H9 (cell line): ENCODE data around the gene TJP3. TPM values are rescaled to one million over a fixed set of nuclear protein-coding genes. Genes with fewer than 3 reads are reported as not detected.

ENCODE experiments used
- DNase-seq: peaks from one replicate; pipeline ENCODE4 v3.0.0-alpha.2; 2017
- H2AFZ ChIP-seq: one replicate; pipeline ENCODE4 v1.6.1; 2013; ENCODE audit warnings: mild to moderate bottlenecking, low read length, control low read depth, moderate library complexity
- H2AK5ac ChIP-seq: 2 replicates; pipeline ENCODE4 v1.6.1; 2013; ENCODE audit warnings: low read length, control low read depth, mixed read lengths; ENCODE audit not compliant: insufficient read length
- H2BK120ac ChIP-seq: one replicate; pipeline ENCODE4 v1.6.1; 2013; ENCODE audit warnings: low read depth, mild to moderate bottlenecking, low read length, control low read depth, inconsistent platforms; ENCODE audit not compliant: poor library complexity, severe bottlenecking
- H2BK12ac ChIP-seq: 2 replicates; pipeline ENCODE4 v1.6.1; 2013; ENCODE audit warnings: low read length, control low read depth, mixed read lengths, low read depth; ENCODE audit not compliant: insufficient read length
- H2BK15ac ChIP-seq: 2 replicates; pipeline ENCODE4 v1.6.1; 2013; ENCODE audit warnings: low read depth, low read length, control low read depth
- H2BK20ac ChIP-seq: one replicate; pipeline ENCODE4 v1.6.1; 2013; ENCODE audit warnings: low read depth, mild to moderate bottlenecking, low read length, control low read depth, inconsistent platforms; ENCODE audit not compliant: poor library complexity, severe bottlenecking
- H2BK5ac ChIP-seq: 2 replicates; pipeline ENCODE4 v1.6.1; 2013; ENCODE audit warnings: low read length, control low read depth, mixed read lengths; ENCODE audit not compliant: insufficient read length
- H3K14ac ChIP-seq: 2 replicates; pipeline ENCODE4 v1.6.1; 2013; ENCODE audit warnings: low read length, control low read depth; ENCODE audit not compliant: insufficient read depth
- H3K18ac ChIP-seq: 2 replicates; pipeline ENCODE4 v1.6.1; 2013; ENCODE audit warnings: low read depth, mild to moderate bottlenecking, mixed read lengths, low read length, control low read depth; ENCODE audit not compliant: insufficient read length
- H3K23ac ChIP-seq: 2 replicates; pipeline ENCODE4 v1.6.1; 2013; ENCODE audit warnings: low read length, control low read depth, mixed read lengths, low read depth; ENCODE audit not compliant: insufficient read length
- H3K23me2 ChIP-seq: 2 replicates; pipeline ENCODE4 v1.6.1; 2013; ENCODE audit warnings: low read depth, mild to moderate bottlenecking, mixed read lengths, low read length, control low read depth; ENCODE audit not compliant: insufficient read length, poor library complexity, severe bottlenecking
- H3K27ac ChIP-seq: 2 replicates; pipeline ENCODE4 v1.5.1; 2013; ENCODE audit warnings: low read length, control low read depth, mixed read lengths, low read depth; ENCODE audit not compliant: insufficient read length
- H3K27me3 ChIP-seq: 2 replicates; pipeline ENCODE4 v1.6.1; 2013; ENCODE audit warnings: low read length, control low read depth, inconsistent platforms; ENCODE audit not compliant: insufficient read depth
- H3K4ac ChIP-seq: 2 replicates; pipeline ENCODE4 v1.6.1; 2013; ENCODE audit warnings: low read depth, mild to moderate bottlenecking, control low read depth, inconsistent platforms, low read length, moderate library complexity
- H3K4me1 ChIP-seq: 2 replicates; pipeline ENCODE4 v1.6.1; 2013; ENCODE audit warnings: low read length, control low read depth, inconsistent platforms; ENCODE audit not compliant: insufficient read depth
- H3K4me2 ChIP-seq: 2 replicates; pipeline ENCODE4 v1.6.1; 2013; ENCODE audit warnings: low read length, control low read depth, mixed read lengths; ENCODE audit not compliant: insufficient read length, insufficient read depth
- H3K56ac ChIP-seq: 2 replicates; pipeline ENCODE4 v1.6.1; 2013; ENCODE audit warnings: low read depth, mild to moderate bottlenecking, mixed read lengths, low read length, control low read depth; ENCODE audit not compliant: insufficient read length
- H3K79me1 ChIP-seq: 2 replicates; pipeline ENCODE4 v1.6.1; 2013; ENCODE audit warnings: low read depth, mild to moderate bottlenecking, moderate library complexity, low read length, control low read depth, inconsistent platforms; ENCODE audit not compliant: insufficient read depth, poor library complexity, severe bottlenecking
- H3K79me2 ChIP-seq: 2 replicates; pipeline ENCODE4 v1.6.1; 2013; ENCODE audit warnings: low read length, control low read depth, inconsistent platforms; ENCODE audit not compliant: insufficient read depth
- H3K9ac ChIP-seq: 2 replicates; pipeline ENCODE4 v1.6.1; 2013; ENCODE audit warnings: low read length, control low read depth, mixed read lengths; ENCODE audit not compliant: insufficient read length; ENCODE audit errors: extremely low read depth
- H3K9me3 ChIP-seq: one replicate; pipeline ENCODE4 v1.6.1; 2013; ENCODE audit warnings: low read depth, low read length, inconsistent platforms; ENCODE audit not compliant: control insufficient read depth
- H3T11ph ChIP-seq: one replicate; pipeline ENCODE4 v1.6.1; 2013; ENCODE audit warnings: mild to moderate bottlenecking, low read length, control low read depth, inconsistent platforms
- H4K20me1 ChIP-seq: one replicate; pipeline ENCODE4 v1.6.1; 2013; ENCODE audit not compliant: control insufficient read depth, insufficient read length, insufficient read depth
- H4K5ac ChIP-seq: 2 replicates; pipeline ENCODE4 v1.6.1; 2013; ENCODE audit warnings: low read depth, mild to moderate bottlenecking, mixed read lengths, low read length, control low read depth; ENCODE audit not compliant: insufficient read length
- H4K8ac ChIP-seq: replicated peaks from 2 replicates; pipeline ENCODE4 v1.6.1; 2013; ENCODE audit warnings: low read length, control low read depth, mixed read lengths, low read depth; ENCODE audit not compliant: insufficient read length
- H4K91ac ChIP-seq: 2 replicates; pipeline ENCODE4 v1.6.1; 2013; ENCODE audit warnings: low read depth, mild to moderate bottlenecking, moderate library complexity, mixed read lengths, low read length, control low read depth; ENCODE audit not compliant: insufficient read length
- H3K27ac Mint-ChIP-seq, 3 experiments: 2 replicates in 2 of 3; 3 replicates in 1 of 3; pipeline ENCODE4 v1.8.0; 2020 to 2021; ENCODE audit warnings: mixed read lengths in 3 of 3, mild to moderate bottlenecking in 1 of 3, moderate library complexity in 1 of 3
- H3K27me3 Mint-ChIP-seq: 2 replicates; pipeline ENCODE4 v1.8.0; 2021; ENCODE audit warnings: low read depth, mild to moderate bottlenecking, moderate library complexity, mixed read lengths
- H3K36me3 Mint-ChIP-seq, 3 experiments: 2 replicates in 2 of 3; 3 replicates in 1 of 3; pipeline ENCODE4 v1.8.0; 2020 to 2021; ENCODE audit warnings: low read depth in 3 of 3, mixed read lengths in 3 of 3; ENCODE audit not compliant: insufficient read depth in 1 of 3
- H3K4me1 Mint-ChIP-seq, 2 experiments: 2 replicates each; pipeline ENCODE4 v1.8.0; 2020; ENCODE audit warnings: mixed read lengths in 2 of 2
- H3K4me3 Mint-ChIP-seq, 2 experiments: 2 replicates in 1 of 2; 3 replicates in 1 of 2; pipeline ENCODE4 v1.8.0; 2020 to 2021; ENCODE audit warnings: mild to moderate bottlenecking in 2 of 2, mixed read lengths in 2 of 2, moderate library complexity in 1 of 2
- H3K9me3 Mint-ChIP-seq, 2 experiments: 2 replicates in 1 of 2; 3 replicates in 1 of 2; pipeline ENCODE4 v1.8.0; 2020; ENCODE audit warnings: mild to moderate bottlenecking in 2 of 2, mixed read lengths in 2 of 2, moderate library complexity in 1 of 2
- CTCF ChIP-seq: fragments of 200-600 bp; sonication (generic); conservative IDR thresholded peaks from 3 replicates; pipeline ENCODE4 v1.8.0; 2021; ENCODE audit warnings: antibody characterized with exemption, mild to moderate bottlenecking
- WGBS: extraction: QIAGEN DNeasy Blood & Tissue Kit; methylation state at CpG from one replicate; pipeline ENCODE4 v1.1.7; 2013; ENCODE audit warnings: missing lambda C conversion rate, low lambda C conversion rate, mixed read lengths; ENCODE audit not compliant: insufficient read length; ENCODE audit errors: extremely low coverage; 5-methylcytosine and 5-hydroxymethylcytosine counted together
- total RNA-seq: library from RNA; stranded (reverse); gene quantifications from 2 replicates; pipeline ENCODE4 v1.2.1, GENCODE V29; 2021

The TJP3 gene
- total RNA-seq, 1 experiment from 2014 or later: 27.3 TPM

- Histone ChIP-seq H3K9me3 (no peaks in the 10 kb centered on the region), H3K4me1 (no peaks in the 10 kb centered on the region; the same call in 1 of the 2 replicates), H3K79me2 (peaks cover 17% of the 10 kb centered on the region; the same call in 1 of the 2 replicates), H3K27ac (no peak overlapping the region), H2BK12ac (no peak overlapping the region), H2BK120ac (no peak overlapping the region), H4K8ac (no peak overlapping the region), H3K9ac (no peak overlapping the region), H3K56ac (no peak overlapping the region), H4K5ac (no peak overlapping the region), H2BK20ac (no peak overlapping the region), H3K79me1 (no peaks in the 10 kb centered on the region), H3K4ac (no peak overlapping the region), H3K18ac (no peak overlapping the region), H2AK5ac (no peak overlapping the region), H2AFZ (no peak overlapping the region), H3K23me2 (peaks cover 8% of the 10 kb centered on the region), H3T11ph (no peak overlapping the region), H3K23ac (no peak overlapping the region), H3K14ac (no peak overlapping the region), H3K4me2 (no peak overlapping the region), H2BK5ac (no peak overlapping the region), H2BK15ac (no peak overlapping the region), H4K20me1 (no peaks in the 10 kb centered on the region), H4K91ac (no peak overlapping the region), H3K27me3 (no peaks in the 10 kb centered on the region)
- peaks cover 3 to 13% (median 6%) of the 10 kb centered on the region in 3 experiments; a peak in 6 of 7 replicates for H3K36me3 Mint-ChIP-seq
- WGBS: no CpG with 5 or more reads among the region's 25 CpGs
- no peaks in the 10 kb centered on the region for H3K27me3 Mint-ChIP-seq
- DNase-seq: no peak
- H3K4me3 Mint-ChIP-seq: no peak overlapping the region
- no peak overlapping the region for H3K27ac Mint-ChIP-seq
- H3K9me3 Mint-ChIP-seq: no peaks in the 10 kb centered on the region
- peaks cover 0 to 10% of the 10 kb centered on the region in 2 experiments; a peak in 3 of 4 replicates for H3K4me1 Mint-ChIP-seq
- TF ChIP-seq CTCF: no peak
These were observed 13.0 kb upstream of the TJP3 start for GRCh38 chr19:3695124-3695733.
